BLaER1 treated with 17β-estradiol and CSF1 and Interleukin-3, amounts not matched to agents 10 nM and 100 nM (cell line): ENCODE results near the gene FAM83G.

Experiments
- H3K27ac ChIP-seq, 11 experiments: shearing (Covaris generic); formaldehyde crosslinking; 2 replicates each; pipeline ENCODE4 v1.8.1; 2022
- H3K27me3 ChIP-seq, 11 experiments: shearing (Covaris generic); formaldehyde crosslinking; 2 replicates each; pipeline ENCODE4 v1.8.1; 2022
- H3K36me3 ChIP-seq, 11 experiments: shearing (Covaris generic); formaldehyde crosslinking; 2 replicates each; pipeline ENCODE4 v1.8.1; 2022
- H3K4me1 ChIP-seq, 10 experiments: shearing (Covaris generic); formaldehyde crosslinking; 2 replicates each; pipeline ENCODE4 v1.8.1; 2022
- H3K4me2 ChIP-seq, 11 experiments: shearing (Covaris generic); formaldehyde crosslinking; 2 replicates each; pipeline ENCODE4 v1.8.1; 2022
- H3K4me3 ChIP-seq, 10 experiments: shearing (Covaris generic); formaldehyde crosslinking; 2 replicates each; pipeline ENCODE4 v1.8.1; 2022
- H3K9ac ChIP-seq, 11 experiments: shearing (Covaris generic); formaldehyde crosslinking; 2 replicates each; pipeline ENCODE4 v1.8.1; 2022
- H3K9me3 ChIP-seq, 11 experiments: shearing (Covaris generic); formaldehyde crosslinking; replicated peaks in 1 of 11; 2 replicates each; pipeline ENCODE4 v1.8.1; 2022
- H4K20me1 ChIP-seq, 11 experiments: shearing (Covaris generic); formaldehyde crosslinking; 2 replicates each; pipeline ENCODE4 v1.8.1; 2022
- Cebpa-rat ChIP-seq, 11 experiments: shearing (Covaris generic); IDR thresholded peaks; 2 replicates each; pipeline ENCODE4 v1.8.1; 2022

FAM83G gene

DNA sequence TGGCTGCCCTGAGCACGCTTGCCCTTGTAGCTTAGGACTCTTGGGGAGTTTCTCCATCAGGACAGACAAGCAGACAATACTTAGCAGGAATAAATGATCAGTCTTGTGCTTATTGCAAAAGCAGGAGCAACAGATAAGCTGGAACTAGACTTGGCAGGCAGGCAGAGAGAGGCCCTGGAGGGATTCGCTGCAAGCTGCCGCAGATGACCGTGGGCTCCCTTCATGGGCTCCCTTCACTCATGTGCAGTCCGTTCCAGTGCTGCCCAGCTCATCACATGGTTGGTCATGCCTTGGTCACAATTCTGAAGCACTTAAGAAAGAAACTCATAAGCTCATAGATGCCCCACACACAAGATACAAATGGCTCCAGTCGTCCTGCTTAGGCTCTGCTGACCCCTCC lies 55.0 kb downstream of the FAM83G start:
- Histone ChIP-seq H3K9ac (no peak overlapping the region), H3K4me2 (no peak overlapping the region), H3K36me3 (no peaks in the 10 kb centered on the region), H3K4me1 (peaks cover 0 to 10% (median 7%) of the 10 kb centered on the region in 10 experiments; a peak in 12 of 20 replicates), H3K4me3 (no peak overlapping the region), H3K9me3 (0 out of 22 replicates have a peak, but pooled peaks cover 0 to 4% (median 0%) of the 10 kb centered on the region in 11 experiments), H3K27ac (no peak overlapping the region), H3K27me3 (no peaks in the 10 kb centered on the region), H4K20me1 (no peaks in the 10 kb centered on the region; a peak in 1 of 22 replicates)
- no peak for TF ChIP-seq Cebpa-rat (IDR thresholded peaks at IDR 0.05)

DNA sequence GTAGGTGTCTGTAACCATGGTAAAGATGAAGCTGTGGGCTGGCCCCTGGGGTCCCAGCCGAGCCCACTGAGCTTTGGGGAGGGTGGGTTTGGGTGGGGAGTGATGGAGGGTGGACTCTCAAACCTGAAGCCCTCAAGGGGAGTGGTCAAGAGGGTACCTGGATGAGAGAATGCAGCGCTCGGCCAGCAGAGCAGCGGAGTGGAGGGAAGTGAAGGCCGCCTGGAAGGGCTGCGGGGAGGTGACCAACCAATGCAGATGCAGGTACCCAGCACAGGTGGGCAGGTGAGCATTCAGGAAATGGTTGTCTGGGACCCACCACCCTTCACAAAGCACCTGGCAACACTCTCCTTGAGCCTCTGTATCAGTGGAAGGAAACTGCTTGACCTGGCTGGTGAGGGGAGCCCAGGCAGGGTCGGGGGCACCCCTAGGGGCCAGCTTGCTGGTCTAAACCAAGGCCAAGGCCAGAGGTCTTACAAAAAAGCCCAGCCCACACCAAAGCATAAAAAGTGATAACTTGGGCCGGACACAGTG lies 56.0 kb downstream of the FAM83G start:
- 0 out of 22 replicates have a peak, but pooled peaks cover 0 to 4% (median 0%) of the 10 kb centered on the region in 11 experiments for H3K9me3 ChIP-seq
- H3K4me2 ChIP-seq, result no peak overlapping the region
- no peak overlapping the region for H3K4me3 ChIP-seq
- H3K27ac ChIP-seq, result no peak overlapping the region
- no peaks in the 10 kb centered on the region for H3K36me3 ChIP-seq
- H3K4me1 ChIP-seq, result peaks cover 0 to 11% (median 10%) of the 10 kb centered on the region in 10 experiments; a peak in 12 of 20 replicates
- H4K20me1 ChIP-seq, result no peaks in the 10 kb centered on the region; a peak in 1 of 22 replicates
- no peak overlapping the region for H3K9ac ChIP-seq
- no peaks in the 10 kb centered on the region for H3K27me3 ChIP-seq
- no peak for TF ChIP-seq Cebpa-rat (IDR thresholded peaks at IDR 0.05)

GRCh38 chr17:18947866-18948265 lies 56.7 kb downstream of the FAM83G start:
- Histone ChIP-seq H3K27ac (no peak overlapping the region), H3K4me2 (no peak overlapping the region), H3K36me3 (no peaks in the 10 kb centered on the region), H3K27me3 (no peaks in the 10 kb centered on the region), H3K9ac (no peak overlapping the region), H3K4me3 (no peak overlapping the region), H3K9me3 (0 out of 22 replicates have a peak, but pooled peaks cover 0 to 4% (median 0%) of the 10 kb centered on the region in 11 experiments), H4K20me1 (no peaks in the 10 kb centered on the region; a peak in 1 of 22 replicates), H3K4me1 (peaks cover 0 to 11% (median 10%) of the 10 kb centered on the region in 10 experiments; a peak in 12 of 20 replicates)
- TF ChIP-seq Cebpa-rat (IDR thresholded peaks at IDR 0.05), result no peak

- H3K9ac ChIP-seq, result no peak overlapping the region
- peaks cover 0 to 11% (median 10%) of the 10 kb centered on the region in 10 experiments; a peak in 12 of 20 replicates for H3K4me1 ChIP-seq
- no peak overlapping the region for H3K4me3 ChIP-seq
- H3K4me2 ChIP-seq, result no peak overlapping the region
- no peaks in the 10 kb centered on the region for H3K27me3 ChIP-seq
- H3K27ac ChIP-seq, result no peak overlapping the region
- no peaks in the 10 kb centered on the region for H3K36me3 ChIP-seq
- H4K20me1 ChIP-seq, result no peaks in the 10 kb centered on the region; a peak in 1 of 22 replicates
- no peak for TF ChIP-seq Cebpa-rat (IDR thresholded peaks at IDR 0.05)
- 0 out of 22 replicates have a peak, but pooled peaks cover 0 to 4% (median 0%) of the 10 kb centered on the region in 11 experiments for H3K9me3 ChIP-seq
Observed at GRCh38 chr17:18946536-18946935, 58.0 kb downstream of the FAM83G start.

- no peak for TF ChIP-seq Cebpa-rat (IDR thresholded peaks at IDR 0.05)
- H3K4me1 ChIP-seq, result peaks cover 0 to 11% (median 9%) of the 10 kb centered on the region in 10 experiments; a peak in 11 of 20 replicates
- no peak overlapping the region for H3K27ac ChIP-seq
- H4K20me1 ChIP-seq, result no peaks in the 10 kb centered on the region
- H3K9ac ChIP-seq, result no peak overlapping the region
- H3K27me3 ChIP-seq, result no peaks in the 10 kb centered on the region
- peak overlapping the region in 8 of 11 experiments; percentile 12 to 55 (median 33); a peak in 11 of 22 replicates for H3K4me2 ChIP-seq
- H3K9me3 ChIP-seq, result 0 out of 22 replicates have a peak, but pooled peaks cover 0 to 4% (median 0%) of the 10 kb centered on the region in 11 experiments
- no peak overlapping the region for H3K4me3 ChIP-seq
- no peaks in the 10 kb centered on the region for H3K36me3 ChIP-seq
Observed at GRCh38 chr17:18944646-18945045, 59.9 kb downstream of the FAM83G start.

- Histone ChIP-seq H3K36me3 (no peaks in the 10 kb centered on the region), H3K4me2 (no peak overlapping the region), H3K27ac (no peak overlapping the region), H3K4me1 (peaks cover 0 to 1% (median 0%) of the 10 kb centered on the region in 10 experiments; a peak in 5 of 20 replicates), H3K27me3 (no peaks in the 10 kb centered on the region), H3K4me3 (no peak overlapping the region), H3K9ac (no peak overlapping the region), H4K20me1 (no peaks in the 10 kb centered on the region), H3K9me3 (no peaks in the 10 kb centered on the region)
- no peak for TF ChIP-seq Cebpa-rat (IDR thresholded peaks at IDR 0.05)
Observed at GRCh38 chr17:18938692-18939023, 65.9 kb downstream of the FAM83G start.

- H3K4me2 ChIP-seq, result no peak overlapping the region
- no peak for TF ChIP-seq Cebpa-rat (IDR thresholded peaks at IDR 0.05)
- no peaks in the 10 kb centered on the region for H3K9me3 ChIP-seq
- no peaks in the 10 kb centered on the region for H4K20me1 ChIP-seq
- no peak overlapping the region for H3K4me3 ChIP-seq
- peaks cover 2 to 7% (median 5%) of the 10 kb centered on the region in 10 experiments; a peak in 18 of 20 replicates for H3K4me1 ChIP-seq
- no peak overlapping the region for H3K27ac ChIP-seq
- no peaks in the 10 kb centered on the region; a peak in 1 of 22 replicates for H3K36me3 ChIP-seq
- H3K9ac ChIP-seq, result no peak overlapping the region
- H3K27me3 ChIP-seq, result no peaks in the 10 kb centered on the region
Observed at GRCh38 chr17:18937981-18938691, 66.4 kb downstream of the FAM83G start.

DNA sequence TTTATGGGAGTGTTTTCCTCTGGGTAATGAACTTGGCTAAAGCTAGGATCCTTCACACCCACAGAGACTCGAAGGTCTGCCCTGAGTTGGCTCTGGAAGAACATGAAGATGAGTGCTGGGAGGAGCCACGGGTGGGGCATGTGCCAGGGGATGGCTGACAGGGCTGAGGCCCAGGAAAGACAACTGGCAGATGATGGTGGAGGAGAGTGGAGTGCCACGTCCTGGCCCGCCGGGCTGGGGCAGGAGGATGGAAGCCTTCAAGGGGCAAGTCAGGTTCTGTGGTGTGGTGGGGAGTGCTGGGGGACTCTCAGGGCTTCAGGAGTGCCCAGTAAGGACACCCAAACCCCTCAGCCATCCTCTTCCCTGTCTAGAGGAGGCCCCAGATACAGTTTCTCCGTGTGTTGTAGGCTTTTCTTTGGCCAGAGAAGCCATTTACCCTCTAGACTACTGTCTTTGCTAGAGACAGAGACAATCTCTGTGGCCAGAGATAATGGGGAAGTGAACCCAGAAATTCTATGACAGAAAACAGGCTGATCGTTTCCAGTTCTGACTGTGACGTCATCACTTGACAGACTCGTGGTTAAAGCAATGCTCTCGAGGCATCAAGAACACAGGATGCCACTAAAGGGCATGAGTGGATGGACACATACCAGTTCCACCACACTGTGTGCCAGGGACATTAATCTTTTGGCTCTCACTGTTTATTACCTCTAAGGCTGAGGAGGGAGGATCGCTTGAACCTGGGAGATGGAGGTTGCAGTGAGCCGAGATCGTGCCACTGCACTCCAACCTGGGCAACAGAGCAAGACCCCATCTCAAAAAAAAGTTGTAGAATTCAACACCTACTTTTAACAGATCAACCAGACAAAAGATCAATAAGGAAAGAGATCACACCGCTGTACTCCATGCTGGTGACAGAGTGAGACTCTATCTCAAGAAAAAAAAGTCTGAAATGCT lies 71.2 kb downstream of the FAM83G start:
- peak overlapping the region; percentile 47 to 79 (median 63); a peak in 21 of 22 replicates for H3K4me2 ChIP-seq
- H3K27ac ChIP-seq, result 0 out of 22 replicates have a peak overlapping the region, but pooled peaks of 1 of the 11 experiments have one; percentile 2

More for the DNA sequence above, 71.2 kb downstream of the FAM83G start:
- no peaks in the 10 kb centered on the region for H3K9me3 ChIP-seq
- peaks cover 30 to 42% (median 36%) of the 10 kb centered on the region in 11 experiments for H3K36me3 ChIP-seq
- no peak overlapping the region for H3K9ac ChIP-seq
- H3K4me3 ChIP-seq, result no peak overlapping the region
- TF ChIP-seq Cebpa-rat (IDR thresholded peaks at IDR 0.05), result no peak
- H3K27me3 ChIP-seq, result no peaks in the 10 kb centered on the region
- H4K20me1 ChIP-seq, result no peaks in the 10 kb centered on the region; a peak in 1 of 22 replicates
- H3K4me1 ChIP-seq, result peaks cover 15 to 20% (median 19%) of the 10 kb centered on the region in 10 experiments
